HL-60 (cell line): ENCODE results near the gene NCOR1.
"Not testable (repeated sequence)": the region's sequence is repeated elsewhere in the genome, so short reads cannot be mapped to it uniquely, and the experiment has no call there.

Experiments
- DNase-seq, 2 experiments: peaks; one replicate each; pipeline ENCODE4 v3.0.0-alpha.2; 2010 to 2020; ENCODE audit warnings: low read depth in 1 of 2, low spot score in 1 of 2
- H3K27ac ChIP-seq: fragments of 250-450 bp; sonication (Bioruptor Pico); replicated peaks from 2 replicates; pipeline ENCODE4 v1.5.1; 2020; ENCODE audit warnings: mild to moderate bottlenecking, moderate library complexity
- H3K27me3 ChIP-seq: fragments of 250-450 bp; sonication (Bioruptor Pico); 2 replicates; pipeline ENCODE4 v1.5.1; 2021; ENCODE audit warnings: mild to moderate bottlenecking, moderate library complexity; ENCODE audit not compliant: insufficient read depth, poor library complexity, severe bottlenecking
- H3K4me3 ChIP-seq: replicated peaks from 2 replicates; pipeline ENCODE4 v1.5.1; 2011; ENCODE audit warnings: mild to moderate bottlenecking, control low read depth, low read length; ENCODE audit not compliant: insufficient read depth
- CTCF ChIP-seq: IDR thresholded peaks from one replicate; pipeline ENCODE4 v1.5.1; 2011; ENCODE audit warnings: low read length, control low read depth, inconsistent platforms; ENCODE audit not compliant: insufficient read depth
- GABPA ChIP-seq: IDR thresholded peaks from 2 replicates; pipeline ENCODE4 v1.6.1; 2012; ENCODE audit warnings: low read depth
- POLR2AphosphoS5 ChIP-seq: IDR thresholded peaks from 2 replicates; pipeline ENCODE4 v1.6.1; 2012; ENCODE audit warnings: low read depth
- REST ChIP-seq: IDR thresholded peaks from 2 replicates; pipeline ENCODE4 v1.6.1; 2012; ENCODE audit warnings: low read depth; ENCODE audit not compliant: insufficient replicate concordance
- SPI1 ChIP-seq: IDR thresholded peaks from 2 replicates; pipeline ENCODE4 v1.6.1; 2012; ENCODE audit warnings: low read depth, mild to moderate bottlenecking, borderline replicate concordance

The NCOR1 gene

GRCh38 chr17:16148596-16148995 lies 66.7 kb downstream of the NCOR1 start:
- TF ChIP-seq GABPA, result no peak
- no peak for TF ChIP-seq CTCF
- TF ChIP-seq REST, result no peak
- no peak for TF ChIP-seq SPI1
- TF ChIP-seq POLR2AphosphoS5, result no peak
- no peak overlapping the region for H3K27ac ChIP-seq
- no peaks in the 10 kb centered on the region for H3K27me3 ChIP-seq
- DNase-seq, result no peak
- H3K4me3 ChIP-seq, result no peak overlapping the region

- not testable (repeated sequence) for H3K4me3 ChIP-seq, H3K27me3 ChIP-seq, H3K27ac ChIP-seq, DNase-seq
Observed at GRCh38 chr17:16145319-16145890, 69.9 kb downstream of the NCOR1 start.

- no peaks in the 10 kb centered on the region for H3K27me3 ChIP-seq
- no peak overlapping the region for H3K27ac ChIP-seq
- no peak for DNase-seq
- TF ChIP-seq SPI1 (no peak), POLR2AphosphoS5 (no peak), REST (no peak), CTCF (no peak), GABPA (no peak)
- no peak overlapping the region for H3K4me3 ChIP-seq
Observed at GRCh38 chr17:16141685-16142084, 73.6 kb downstream of the NCOR1 start.

- no peak for TF ChIP-seq POLR2AphosphoS5
- no peak for TF ChIP-seq GABPA
- no peak for TF ChIP-seq REST
- no peak for TF ChIP-seq CTCF
- TF ChIP-seq SPI1, result no peak
- Histone ChIP-seq H3K4me3 (no peak overlapping the region), H3K27ac (no peak overlapping the region), H3K27me3 (no peaks in the 10 kb centered on the region)
- no peak for DNase-seq
Observed at GRCh38 chr17:16140854-16141253, 74.5 kb downstream of the NCOR1 start.
